Measurements from ENCODE around the gene NIT2. TPM values are rescaled to one million over a fixed set of nuclear protein-coding genes. Genes with fewer than 3 reads are reported as not detected.

NIT2 gene
- total and polyA plus RNA-seq, 7 donors, result 12.0 to 28.2 (median 22.0) TPM

DNA sequence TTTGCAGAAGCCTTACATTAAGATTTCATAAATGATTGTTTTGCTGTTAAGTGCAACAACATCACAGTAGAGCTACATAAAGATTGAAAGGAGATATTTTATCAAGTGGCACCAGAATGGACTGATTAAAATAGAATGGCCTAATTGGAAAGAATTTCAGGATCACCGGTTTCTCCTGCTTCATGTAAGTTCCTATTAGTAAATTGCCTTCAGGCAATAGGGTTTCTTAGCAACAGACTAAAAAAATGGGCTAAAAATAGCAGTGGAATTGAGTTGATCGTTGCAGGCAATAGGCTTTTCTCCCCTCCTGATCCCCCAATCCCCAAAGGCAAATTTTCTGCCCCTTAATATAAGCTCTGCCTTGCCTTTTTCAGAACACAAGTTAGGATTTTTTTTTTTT lies 67.7 kb downstream of the NIT2 start:
- Histone ChIP-seq H3K4me1 (peaks cover 0 to 51% (median 38%) of the 10 kb centered on the region in 4 donors), H3K4me3 (peak overlapping the region; percentile 77 to 99 (median 87)), H3K27me3 (no peaks in the 10 kb centered on the region), H3K36me3 (no peaks in the 10 kb centered on the region), H3K9me3 (peaks cover 0 to 3% (median 0%) of the 10 kb centered on the region in 4 donors), H3K27ac (peak overlapping the region; percentile 89 to 98 (median 91))
- 3 to 8% methylated on average over 2 of the region's 2 CpGs for WGBS, 2 donors
- TF ChIP-seq POLR2AphosphoS5 (IDR thresholded peaks at IDR 0.05) (no peak), POLR2A (IDR thresholded peaks at IDR 0.05) (no peak), EP300 (IDR thresholded peaks at IDR 0.05) (no peak)
- TF ChIP-seq, protein P1, sequence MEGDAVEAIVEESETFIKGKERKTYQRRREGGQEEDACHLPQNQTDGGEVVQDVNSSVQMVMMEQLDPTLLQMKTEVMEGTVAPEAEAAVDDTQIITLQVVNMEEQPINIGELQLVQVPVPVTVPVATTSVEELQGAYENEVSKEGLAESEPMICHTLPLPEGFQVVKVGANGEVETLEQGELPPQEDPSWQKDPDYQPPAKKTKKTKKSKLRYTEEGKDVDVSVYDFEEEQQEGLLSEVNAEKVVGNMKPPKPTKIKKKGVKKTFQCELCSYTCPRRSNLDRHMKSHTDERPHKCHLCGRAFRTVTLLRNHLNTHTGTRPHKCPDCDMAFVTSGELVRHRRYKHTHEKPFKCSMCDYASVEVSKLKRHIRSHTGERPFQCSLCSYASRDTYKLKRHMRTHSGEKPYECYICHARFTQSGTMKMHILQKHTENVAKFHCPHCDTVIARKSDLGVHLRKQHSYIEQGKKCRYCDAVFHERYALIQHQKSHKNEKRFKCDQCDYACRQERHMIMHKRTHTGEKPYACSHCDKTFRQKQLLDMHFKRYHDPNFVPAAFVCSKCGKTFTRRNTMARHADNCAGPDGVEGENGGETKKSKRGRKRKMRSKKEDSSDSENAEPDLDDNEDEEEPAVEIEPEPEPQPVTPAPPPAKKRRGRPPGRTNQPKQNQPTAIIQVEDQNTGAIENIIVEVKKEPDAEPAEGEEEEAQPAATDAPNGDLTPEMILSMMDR (IDR thresholded peaks at IDR 0.05), result no peak
- DNase-seq, result no peak
- intact Hi-C loops (cut with DNase I), result loop anchor here (5.0 kb wide), 1 partner anchor 305 kb away; the partner anchor contains the start of gene TFG

DNA sequence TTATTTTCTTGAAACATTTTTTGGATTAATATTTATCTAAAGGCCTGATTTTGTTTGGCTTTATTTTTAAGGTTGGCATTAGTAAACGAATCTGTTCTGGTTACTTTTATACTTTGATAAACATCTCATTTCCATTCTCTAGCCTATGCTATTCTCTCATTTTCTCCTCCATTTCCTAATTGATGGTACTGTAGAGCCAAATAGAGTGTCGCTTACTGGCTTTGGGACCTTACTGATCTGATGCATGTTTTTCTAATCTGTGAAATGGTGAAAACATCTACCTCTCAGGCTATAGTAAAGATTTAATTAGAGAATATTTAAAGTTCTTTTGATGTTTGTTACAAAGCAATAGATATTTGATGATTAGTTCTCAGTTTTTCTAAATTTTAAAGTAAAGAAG lies 68.3 kb downstream of the NIT2 start:
- no peak overlapping the region for H3K27ac ChIP-seq
- peaks cover 0 to 46% (median 38%) of the 10 kb centered on the region in 4 donors for H3K4me1 ChIP-seq
- H3K9me3 ChIP-seq, result peaks cover 0 to 3% (median 0%) of the 10 kb centered on the region in 4 donors
- intact Hi-C loops (cut with DNase I), result loop anchor here (5.0 kb wide), 1 partner anchor 304 kb away; the partner anchor contains the start of gene TFG
- DNase-seq, result no peak
- 54 to 62% methylated on average over 2 of the region's 2 CpGs for WGBS, 2 donors
- peak overlapping the region in 2 of 4 donors; percentile 77 to 99 for H3K4me3 ChIP-seq
- TF ChIP-seq POLR2AphosphoS5 (IDR thresholded peaks at IDR 0.05) (no peak), POLR2A (IDR thresholded peaks at IDR 0.05) (no peak)
- TF ChIP-seq, protein P1 (IDR thresholded peaks at IDR 0.05), result no peak
- H3K36me3 ChIP-seq, result no peaks in the 10 kb centered on the region
- H3K27me3 ChIP-seq, result no peaks in the 10 kb centered on the region

GRCh38 chr3:100403362-100404249 lies 69.0 kb downstream of the NIT2 start:
- DNase-seq, result no peak
- Histone ChIP-seq H3K36me3 (no peaks in the 10 kb centered on the region), H3K4me1 (peaks cover 0 to 40% (median 38%) of the 10 kb centered on the region in 4 donors), H3K9me3 (peaks cover 0 to 3% (median 0%) of the 10 kb centered on the region in 4 donors), H3K27me3 (no peaks in the 10 kb centered on the region), H3K4me3 (peak overlapping the region in 1 of 4 donors; percentile 99), H3K27ac (no peak overlapping the region)
- WGBS, 2 donors, result 87 to 91% methylated on average over 5 of the region's 5 CpGs
- intact Hi-C loops (cut with DNase I), result loop anchor here (5.0 kb wide), 1 partner anchor 304 kb away; the partner anchor contains the start of gene TFG
- no peak for TF ChIP-seq POLR2A (IDR thresholded peaks at IDR 0.05)
- TF ChIP-seq, protein P1 (IDR thresholded peaks at IDR 0.05), result no peak
- no peak for TF ChIP-seq POLR2AphosphoS5 (IDR thresholded peaks at IDR 0.05)
- TF ChIP-seq EP300 (IDR thresholded peaks at IDR 0.05), result no peak

GRCh38 chr3:100404250-100404548 lies 69.6 kb downstream of the NIT2 start:
- H3K27me3 ChIP-seq, result no peaks in the 10 kb centered on the region
- H3K36me3 ChIP-seq, result no peaks in the 10 kb centered on the region
- H3K27ac ChIP-seq, result no peak overlapping the region
- H3K9me3 ChIP-seq, result peaks cover 0 to 3% (median 0%) of the 10 kb centered on the region in 4 donors
- no peak for DNase-seq
- no peak for TF ChIP-seq POLR2A (IDR thresholded peaks at IDR 0.05)
- TF ChIP-seq EP300 (IDR thresholded peaks at IDR 0.05), result no peak
- TF ChIP-seq POLR2AphosphoS5 (IDR thresholded peaks at IDR 0.05), result no peak
- TF ChIP-seq, protein P1 (IDR thresholded peaks at IDR 0.05), result no peak
- intact Hi-C loops (cut with DNase I), result loop anchor here (5.0 kb wide), 1 partner anchor 303 kb away; the partner anchor contains the start of gene TFG
- WGBS, 2 donors, result 87 to 98% methylated on average over 1 of the region's 1 CpG
- H3K4me3 ChIP-seq, result no peak overlapping the region
- peaks cover 0 to 34% (median 33%) of the 10 kb centered on the region in 4 donors for H3K4me1 ChIP-seq
